ENCODE results near the gene ZBTB18.
A peak's percentile ranks its signal among the peaks of the same experiment; 100 is the strongest.
"Not testable (repeated sequence)": the region's sequence is repeated elsewhere in the genome, so short reads cannot be mapped to it uniquely, and the experiment has no call there.

The ZBTB18 gene

DNA sequence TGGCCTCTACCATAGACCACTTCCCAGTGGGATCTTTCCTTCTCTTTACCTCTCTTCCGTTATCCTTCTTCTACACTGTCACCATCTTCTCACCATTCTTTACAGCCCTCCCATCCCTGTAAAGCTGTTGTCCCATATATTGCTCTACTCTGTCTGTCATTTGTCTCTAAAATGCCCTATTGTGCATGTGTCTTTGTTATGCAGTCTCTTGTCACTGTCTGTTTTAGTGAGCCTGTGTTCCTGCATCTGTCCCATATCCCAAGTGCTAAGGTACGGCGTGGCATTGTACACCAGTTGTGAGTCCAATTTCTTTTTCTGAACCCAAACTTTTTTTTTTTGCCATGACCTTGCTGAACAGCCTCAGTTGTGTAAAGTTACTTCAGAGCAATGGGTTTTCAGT is 8.8 kb upstream of the ZBTB18 start:
- no peak for DNase-seq

DNA sequence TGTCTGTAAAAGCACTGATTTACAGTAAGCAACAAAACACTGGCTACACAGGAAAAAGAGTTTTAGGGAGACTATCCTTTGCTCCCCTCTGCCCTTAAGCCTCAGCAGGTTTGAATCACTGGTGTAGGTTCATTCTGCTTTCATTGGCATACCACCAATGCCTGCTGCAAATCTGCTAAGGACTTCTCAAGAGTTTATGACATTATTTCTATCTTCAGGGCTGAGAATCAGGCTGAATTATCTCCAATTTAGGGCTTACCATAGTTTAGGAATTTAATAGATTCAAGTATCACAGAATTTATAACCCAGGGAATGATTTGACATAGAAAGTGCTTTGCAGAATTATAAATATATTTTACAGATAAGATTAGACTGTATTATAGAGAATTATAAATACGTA is 6.7 kb upstream of the ZBTB18 start:
- no peak for DNase-seq

DNA sequence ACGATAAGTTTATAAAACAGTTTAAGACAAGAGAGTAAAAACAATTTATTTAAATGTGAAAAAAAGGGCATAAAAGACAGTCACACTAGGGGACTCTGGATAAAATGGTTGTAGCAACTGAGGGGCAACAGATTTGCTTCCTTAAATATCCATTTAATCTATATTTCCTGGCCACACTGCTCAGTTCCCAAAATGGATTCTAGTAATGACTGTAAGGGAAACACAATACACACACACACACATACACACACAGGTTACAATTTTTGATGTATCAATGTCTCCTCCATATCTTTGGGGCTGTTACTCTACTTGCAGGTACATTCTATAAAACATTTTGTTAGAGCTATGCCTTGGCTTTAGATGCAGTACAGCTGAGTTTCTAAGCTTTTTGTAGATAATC is 4.8 kb upstream of the ZBTB18 start:
- DNase-seq, result not testable (repeated sequence)

DNA sequence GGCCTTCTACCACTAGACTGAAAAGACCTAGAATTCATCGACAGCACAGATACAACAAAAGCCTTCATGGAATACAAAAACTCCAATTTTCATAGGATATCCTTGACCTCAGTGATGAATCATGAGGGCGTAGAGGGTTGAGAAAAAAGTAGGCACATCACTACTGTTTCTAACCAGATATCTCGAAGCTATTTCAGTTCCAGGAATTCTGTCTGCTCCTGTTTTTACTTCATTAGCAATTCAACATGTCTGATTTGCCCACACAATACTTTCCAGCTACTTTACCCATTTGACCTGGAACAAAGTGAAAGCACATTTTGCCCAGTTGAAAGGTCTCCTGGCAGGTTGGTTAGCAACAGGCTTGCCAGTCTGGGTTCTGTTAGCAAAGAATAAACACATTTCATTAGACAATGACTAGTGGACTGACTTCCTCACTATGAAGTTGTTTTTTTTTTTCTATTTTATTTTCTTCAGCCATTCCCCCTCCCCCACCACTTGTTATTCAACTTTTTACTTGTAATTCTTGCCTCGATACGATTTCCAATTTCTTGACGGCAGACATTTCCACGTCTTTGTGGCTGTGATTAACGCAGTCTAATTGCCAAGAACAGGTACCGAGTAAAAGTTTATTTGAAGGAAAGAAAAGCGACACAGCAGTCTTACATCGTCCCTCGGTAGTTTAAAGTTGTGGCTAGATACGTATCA is 4.0 kb upstream of the ZBTB18 start:
- DNase-seq, result peak; percentile 21 to 56 (median 37)

DNA sequence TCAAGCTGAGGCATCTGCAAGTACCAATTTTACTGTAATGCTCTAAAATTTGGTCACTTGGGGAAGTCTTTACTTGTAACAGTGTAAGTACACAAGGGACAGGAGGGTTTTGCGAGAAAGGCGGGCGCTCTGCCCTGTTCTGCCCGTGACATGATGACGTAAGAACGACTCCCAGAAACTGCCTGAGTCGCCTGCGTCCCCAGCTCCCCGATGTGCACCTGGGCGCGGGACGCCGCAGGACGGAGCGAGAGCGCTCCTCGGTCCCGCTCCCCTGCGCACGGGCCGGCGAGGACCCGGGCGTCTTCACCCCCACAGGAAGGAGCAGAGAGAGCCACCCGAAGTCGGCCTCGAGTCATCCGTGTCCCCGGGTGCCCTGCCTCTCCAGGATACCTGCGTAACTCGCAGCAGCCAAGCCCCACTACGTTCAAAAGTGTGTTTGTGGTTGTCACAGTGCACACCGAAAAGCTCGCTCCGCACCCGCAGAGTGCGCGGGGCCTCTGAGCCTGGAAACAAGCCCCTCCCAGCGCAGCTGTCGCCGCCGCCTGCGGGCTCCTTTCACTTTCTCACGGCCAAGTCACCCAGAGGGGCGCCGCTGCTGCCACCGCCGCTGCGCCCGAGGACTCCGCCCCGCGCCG is 3.3 kb upstream of the ZBTB18 start:
- DNase-seq, result peak; percentile 52 to 65 (median 63)

DNA sequence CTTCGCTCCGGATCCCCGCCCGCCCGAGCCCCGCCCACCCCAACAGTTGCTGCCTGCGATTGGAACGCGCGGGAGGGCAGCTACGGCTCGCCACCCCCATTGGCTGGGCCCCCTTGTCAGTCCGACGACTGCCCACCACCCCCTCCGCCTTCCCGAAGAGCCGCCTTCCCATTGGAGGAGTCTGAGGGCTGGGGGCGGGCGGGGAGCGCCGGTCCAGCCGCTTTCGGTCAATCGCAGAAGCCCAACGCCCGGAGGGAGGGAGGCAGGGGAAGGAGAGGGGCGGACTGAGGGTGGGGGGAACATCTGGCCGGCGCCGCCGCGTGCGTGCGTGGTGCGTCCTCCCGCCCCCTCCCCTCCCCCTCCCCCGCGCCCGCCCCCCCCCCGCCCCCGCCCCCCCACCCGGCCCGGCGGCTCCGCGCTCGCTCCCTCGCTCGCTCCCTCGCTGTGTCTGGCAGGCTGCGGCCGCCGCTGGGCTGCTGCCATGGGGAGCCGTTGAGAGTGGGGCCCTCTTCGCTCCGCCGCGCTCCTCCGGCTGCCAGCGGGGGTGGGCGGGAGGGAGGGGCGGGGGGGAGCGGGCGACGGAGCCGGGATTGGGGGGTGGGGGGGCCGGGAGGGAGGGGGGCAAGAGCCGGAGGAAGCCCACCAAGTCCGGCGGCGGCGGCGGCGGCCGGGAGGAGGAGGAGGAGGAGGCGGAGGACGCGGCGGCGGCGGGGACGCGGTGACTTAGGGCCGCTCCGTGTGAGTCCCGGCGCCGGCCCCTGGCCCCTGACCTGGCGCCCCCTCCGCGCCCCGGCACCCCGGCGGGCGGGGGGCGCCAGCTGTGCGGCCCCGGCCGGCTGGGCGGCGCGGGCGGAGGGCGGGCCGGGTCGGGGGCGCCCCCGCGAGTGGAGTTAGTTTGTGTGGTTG is 2.6 kb upstream of the ZBTB18 start:
- peak; percentile 98 to 99 (median 99) for DNase-seq

DNA sequence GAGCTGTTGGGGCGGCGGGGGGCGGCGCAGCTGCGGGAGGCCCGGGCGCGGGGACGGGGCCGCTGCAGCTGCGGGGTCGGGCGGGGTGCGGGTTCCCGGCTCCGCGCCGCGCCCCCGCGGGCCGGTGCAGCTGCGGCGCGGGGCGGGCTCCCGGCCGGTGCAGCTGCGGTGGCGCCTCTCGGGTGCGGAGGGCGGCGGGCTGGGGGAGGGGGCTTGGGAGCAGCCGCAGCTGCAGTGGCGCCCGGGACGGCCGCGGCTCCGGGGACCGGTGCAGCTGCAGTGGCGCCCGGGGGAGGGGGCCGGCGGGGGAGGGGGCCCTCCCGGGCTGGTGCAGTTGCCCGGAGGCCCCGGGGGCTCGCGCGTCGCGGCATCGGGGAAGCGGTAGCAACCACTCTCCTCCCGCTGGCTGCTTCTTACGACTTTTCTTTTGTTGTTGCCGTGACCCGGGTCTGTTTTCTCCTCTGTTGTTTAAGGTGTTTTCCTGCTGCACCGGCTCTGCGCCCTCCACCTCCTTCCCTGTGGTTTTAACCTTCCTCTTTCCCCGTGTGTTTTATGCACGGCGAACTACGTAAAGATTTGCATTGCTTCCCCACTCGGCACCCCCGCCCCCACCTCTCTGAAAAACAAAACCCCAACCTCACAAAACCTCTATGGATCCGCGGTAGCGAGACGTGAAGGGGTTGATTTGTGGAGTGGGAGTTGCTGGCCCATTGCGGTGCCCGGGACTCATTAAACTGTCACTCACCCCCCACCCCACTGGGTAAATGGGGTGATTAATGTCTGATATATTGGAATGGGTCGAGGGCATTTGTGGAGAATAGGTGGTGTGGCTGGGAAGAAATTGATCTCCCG is 1.7 kb upstream of the ZBTB18 start:
- DNase-seq, result peak in 2 of 3 donors; percentile 14 to 36

DNA sequence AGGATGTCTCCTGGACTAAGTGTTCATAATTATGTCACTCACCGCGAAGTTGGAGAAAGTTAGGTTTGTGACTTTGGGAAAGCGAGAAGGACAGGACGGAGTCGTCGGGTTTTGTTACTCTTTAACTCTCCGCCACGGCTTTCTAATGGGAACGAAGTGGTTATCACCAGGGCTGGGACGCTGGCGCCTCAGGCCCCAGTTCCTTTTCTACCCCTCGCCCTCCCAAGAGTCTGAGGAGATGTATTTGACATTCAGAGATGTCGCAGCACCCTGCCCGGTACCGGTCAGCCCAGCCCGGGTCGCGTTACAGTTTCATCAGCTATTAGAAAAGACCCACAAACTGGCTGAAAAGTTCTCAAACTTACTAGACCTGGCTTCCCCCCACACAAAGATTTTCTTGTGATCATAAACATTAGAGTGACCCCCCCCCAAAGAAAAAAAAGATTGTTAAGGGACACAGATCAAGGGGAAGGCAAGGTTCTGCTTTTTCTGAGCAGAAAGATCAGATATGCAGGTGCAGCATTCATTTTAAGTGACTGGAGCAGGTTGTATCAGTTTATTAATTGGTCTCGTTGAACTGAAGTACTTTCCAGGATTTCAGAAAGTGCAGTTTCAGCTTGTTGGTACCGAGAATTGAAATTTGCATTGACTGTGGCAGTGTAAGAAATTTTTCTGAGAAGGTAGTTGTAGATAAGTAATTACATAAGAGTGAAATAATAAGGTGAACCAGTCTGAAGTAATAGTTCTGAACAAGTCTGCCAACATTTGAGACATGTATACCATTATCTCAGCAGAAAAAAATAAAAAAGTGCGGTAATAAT is 859 bp upstream of the ZBTB18 start:
- DNase-seq, result peak in 2 of 3 donors; percentile 35 to 41

DNA sequence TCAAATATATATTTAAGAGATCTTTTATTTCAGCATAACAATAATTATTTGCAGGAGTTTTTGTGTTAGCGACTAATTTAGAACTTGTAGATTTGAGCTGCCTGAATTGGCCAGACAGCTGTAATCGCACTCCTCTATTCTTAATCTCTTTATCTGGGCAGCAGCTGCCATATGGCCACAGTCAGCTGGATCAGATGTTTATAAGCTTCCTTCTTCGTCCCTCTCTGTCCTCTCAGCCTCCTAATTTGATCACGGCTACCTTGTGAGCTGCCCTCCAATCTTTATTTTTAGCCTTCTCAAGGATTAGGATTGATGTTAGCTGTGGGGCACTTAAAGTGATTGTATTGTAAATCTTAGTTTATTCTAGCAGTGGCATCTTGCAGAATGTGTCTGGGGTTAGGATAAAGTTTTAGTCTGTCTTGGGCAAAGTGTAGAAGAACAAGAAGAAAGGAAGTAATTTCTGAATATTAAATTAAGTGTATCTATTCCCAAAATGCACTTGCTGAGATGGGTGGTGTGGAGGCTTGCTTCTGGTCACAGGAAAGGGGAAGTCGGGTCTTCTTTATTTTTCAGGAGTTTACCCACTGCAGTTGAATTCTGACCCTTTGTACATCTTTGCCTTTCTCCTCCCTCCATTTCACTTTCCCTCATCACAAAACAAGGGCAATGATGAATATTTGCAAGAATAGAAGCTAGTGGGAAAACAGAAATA is 1.1 kb downstream of the ZBTB18 start:
- DNase-seq, result peak in 1 of 3 donors; percentile 34

DNA sequence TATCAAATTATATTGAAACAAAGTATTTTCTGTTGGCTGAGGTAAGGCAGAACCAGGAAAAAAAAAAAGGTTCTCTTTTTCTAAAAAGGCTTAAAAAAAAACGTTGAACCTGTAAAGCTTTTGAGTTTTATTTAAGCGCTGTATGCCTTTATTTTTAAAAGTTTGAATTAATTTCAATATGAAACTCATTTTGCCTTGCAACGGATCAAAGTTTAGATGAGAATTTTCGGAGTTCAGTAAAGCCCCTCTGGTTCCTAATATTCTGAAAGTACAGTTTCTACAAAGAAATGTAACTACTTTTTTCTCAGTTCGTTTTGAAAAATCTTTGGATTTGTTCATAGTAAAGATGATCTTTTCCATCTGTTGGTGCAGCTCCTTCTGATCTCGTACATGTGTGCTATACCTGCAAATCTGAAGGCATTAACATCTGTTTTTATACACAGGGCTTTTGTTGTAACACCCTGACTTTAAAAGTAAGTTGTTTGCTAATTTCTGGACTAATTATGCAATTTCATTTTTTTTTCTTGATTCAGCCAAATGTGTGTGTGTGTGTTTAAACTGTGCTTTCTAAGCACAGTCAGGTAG is 1.7 kb downstream of the ZBTB18 start:
- DNase-seq, result no peak

DNA sequence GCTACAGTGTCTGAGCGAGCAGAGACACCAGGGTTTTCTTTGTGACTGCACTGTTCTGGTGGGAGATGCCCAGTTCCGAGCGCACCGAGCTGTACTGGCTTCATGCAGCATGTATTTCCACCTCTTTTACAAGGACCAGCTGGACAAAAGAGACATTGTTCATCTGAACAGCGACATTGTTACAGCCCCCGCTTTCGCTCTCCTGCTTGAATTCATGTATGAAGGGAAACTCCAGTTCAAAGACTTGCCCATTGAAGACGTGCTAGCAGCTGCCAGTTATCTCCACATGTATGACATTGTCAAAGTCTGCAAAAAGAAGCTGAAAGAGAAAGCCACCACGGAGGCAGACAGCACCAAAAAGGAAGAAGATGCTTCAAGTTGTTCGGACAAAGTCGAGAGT is 2.7 kb downstream of the ZBTB18 start:
- no peak for DNase-seq

DNA sequence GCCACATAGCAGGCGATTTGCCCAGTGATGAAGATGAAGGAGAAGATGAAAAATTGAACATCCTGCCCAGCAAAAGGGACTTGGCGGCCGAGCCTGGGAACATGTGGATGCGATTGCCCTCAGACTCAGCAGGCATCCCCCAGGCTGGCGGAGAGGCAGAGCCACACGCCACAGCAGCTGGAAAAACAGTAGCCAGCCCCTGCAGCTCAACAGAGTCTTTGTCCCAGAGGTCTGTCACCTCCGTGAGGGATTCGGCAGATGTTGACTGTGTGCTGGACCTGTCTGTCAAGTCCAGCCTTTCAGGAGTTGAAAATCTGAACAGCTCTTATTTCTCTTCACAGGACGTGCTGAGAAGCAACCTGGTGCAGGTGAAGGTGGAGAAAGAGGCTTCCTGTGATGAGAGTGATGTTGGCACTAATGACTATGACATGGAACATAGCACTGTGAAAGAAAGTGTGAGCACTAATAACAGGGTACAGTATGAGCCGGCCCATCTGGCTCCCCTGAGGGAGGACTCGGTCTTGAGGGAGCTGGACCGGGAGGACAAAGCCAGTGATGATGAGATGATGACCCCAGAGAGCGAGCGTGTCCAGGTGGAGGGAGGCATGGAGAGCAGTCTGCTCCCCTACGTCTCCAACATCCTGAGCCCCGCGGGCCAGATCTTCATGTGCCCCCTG is 3.3 kb downstream of the ZBTB18 start:
- DNase-seq, result no peak

DNA sequence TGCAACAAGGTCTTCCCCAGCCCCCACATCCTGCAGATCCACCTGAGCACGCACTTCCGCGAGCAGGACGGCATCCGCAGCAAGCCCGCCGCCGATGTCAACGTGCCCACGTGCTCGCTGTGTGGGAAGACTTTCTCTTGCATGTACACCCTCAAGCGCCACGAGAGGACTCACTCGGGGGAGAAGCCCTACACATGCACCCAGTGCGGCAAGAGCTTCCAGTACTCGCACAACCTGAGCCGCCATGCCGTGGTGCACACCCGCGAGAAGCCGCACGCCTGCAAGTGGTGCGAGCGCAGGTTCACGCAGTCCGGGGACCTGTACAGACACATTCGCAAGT is 3.8 kb downstream of the ZBTB18 start:
- DNase-seq, result no peak

DNA sequence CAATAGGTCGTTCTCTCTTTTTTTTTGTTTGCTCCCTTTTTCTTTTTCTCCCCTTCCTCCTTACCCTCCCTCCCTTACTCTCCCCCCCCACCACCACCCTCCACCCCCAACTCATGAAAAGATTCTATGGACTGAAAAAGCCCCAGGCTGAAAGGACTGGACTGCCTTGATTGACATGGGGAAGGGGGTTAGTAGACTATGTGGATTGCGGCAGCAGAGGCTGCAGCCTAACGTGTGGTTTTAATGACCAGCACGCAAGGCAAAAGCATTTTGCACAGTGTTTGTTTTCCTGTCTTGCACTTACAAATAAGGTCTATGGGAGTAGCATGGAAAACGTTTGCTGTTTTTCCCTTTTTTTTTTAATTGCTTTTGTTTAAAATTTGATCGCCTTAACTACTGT is 5.5 kb downstream of the ZBTB18 start:
- DNase-seq, result no peak

DNA sequence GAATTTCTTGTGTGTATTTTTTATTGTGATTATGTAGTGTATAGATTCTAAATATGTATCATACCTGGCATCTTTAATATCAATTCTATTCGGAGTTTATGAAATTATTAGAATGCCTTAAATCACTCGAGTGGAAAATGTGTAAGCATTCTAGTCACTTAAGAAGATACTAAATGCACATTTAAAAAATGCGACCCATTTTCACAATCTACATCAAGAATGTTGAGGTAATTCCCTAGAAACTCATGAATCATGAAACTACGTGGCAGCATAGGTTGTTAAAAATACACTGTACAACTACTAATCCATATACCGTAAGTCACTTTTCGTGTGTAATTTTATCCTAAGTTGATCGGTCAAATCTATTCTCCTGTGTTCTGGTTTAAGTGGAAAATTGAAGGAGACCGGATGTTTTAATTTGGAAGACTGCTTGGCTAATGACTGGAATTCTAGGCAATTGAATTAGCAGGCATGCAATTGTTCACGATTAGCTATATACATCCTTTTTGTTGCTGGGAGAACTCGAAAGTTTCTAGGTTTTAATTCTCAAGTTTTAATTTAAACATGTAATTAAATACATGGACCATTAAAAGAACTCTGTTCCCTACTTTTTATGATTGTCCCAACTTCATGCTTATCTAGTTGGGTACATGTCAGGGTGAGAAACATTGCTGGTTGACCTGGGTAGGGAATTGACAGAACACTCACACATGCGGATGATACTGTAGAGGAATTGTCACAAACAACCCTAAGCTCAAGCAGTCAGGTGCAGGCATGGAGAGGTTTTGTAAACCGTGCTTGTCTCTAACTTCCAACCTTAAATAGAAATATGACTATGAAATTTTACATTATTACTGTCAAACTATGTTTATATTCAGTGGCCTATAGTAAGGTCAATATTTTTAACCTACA is 6.6 kb downstream of the ZBTB18 start:
- DNase-seq, result no peak

DNA sequence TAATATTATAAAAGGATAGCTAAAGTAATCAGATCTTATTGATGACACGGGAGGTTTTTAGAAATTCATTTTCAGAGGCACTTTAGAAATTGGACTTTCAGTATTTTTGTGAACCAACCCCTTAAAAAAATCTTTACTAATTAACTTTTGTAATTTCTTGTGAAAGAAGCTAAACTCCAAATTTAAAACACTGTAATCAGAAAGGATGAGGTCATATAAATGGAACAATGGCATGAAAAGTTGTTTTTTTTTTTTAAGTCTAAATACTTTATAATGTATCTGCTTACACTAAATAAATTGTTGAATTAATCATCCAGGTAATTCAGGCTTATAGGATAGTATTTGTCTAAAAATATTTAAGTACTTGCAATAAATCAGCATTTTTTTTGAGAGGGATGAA is 9.0 kb downstream of the ZBTB18 start:
- no peak for DNase-seq

DNA sequence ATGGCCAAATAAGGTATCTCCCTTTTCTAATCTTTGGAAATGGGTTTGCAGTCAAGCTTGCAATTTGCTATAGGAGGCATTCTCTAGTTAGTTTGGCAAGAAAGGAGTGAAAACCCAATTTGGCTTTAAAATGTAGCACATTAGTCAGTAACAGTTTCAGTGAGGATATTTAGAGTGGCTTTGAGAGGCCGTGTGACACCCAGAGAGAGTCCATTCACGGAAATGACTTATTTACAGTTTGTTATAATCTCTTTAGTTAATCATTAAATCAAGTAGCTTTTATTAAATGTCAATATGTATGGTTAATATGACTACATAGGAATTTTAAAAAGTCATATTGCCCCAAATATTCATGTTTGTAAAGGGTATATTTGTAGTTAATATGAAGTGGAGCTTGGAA is 9.6 kb downstream of the ZBTB18 start:
- DNase-seq, result no peak

DNA sequence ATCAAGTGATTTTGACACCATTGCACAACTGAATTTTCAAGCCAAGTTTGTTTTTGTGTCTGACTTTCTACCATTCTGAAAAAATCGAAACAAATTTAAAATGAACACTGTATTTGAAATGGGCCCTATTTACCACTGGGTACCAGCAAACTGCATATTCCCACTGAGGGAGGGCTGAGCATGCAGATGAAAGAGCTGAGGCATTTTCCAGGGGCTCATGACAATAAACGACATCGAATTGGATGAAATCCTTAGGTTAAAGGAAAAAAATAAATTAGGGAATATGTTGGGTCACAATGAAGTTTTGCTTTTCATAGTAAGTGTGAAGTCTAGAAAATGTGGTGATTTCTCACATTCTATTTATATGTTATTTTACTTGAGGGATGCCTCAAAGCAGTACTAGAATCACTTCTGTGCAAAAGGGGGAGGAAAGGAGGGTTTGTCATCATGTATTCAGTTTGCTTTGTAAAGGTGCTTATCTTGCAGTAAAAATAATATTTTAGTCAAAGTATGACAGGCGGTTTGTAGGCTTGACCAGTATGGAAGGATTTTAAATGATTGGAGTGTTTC is 11.2 kb downstream of the ZBTB18 start:
- DNase-seq, result no peak

DNA sequence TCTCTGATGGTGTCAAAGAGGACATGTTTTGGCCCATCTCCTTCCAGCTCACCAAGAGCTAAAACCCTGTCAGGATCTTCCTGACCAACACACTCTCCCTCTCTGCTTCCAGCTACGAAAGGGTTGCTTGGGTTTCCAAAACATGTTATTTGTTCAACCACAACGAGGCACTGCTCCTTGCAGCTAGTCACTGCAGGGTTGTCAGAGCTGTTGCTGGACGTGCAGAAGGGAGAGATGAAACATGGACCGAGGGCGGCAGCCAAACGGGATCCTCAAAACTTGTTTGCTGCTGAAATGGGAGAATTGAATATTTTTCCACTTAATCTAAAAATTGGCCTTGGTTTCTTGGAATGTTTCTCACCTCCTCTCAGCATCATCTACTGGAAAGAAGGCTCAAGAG is 12.4 kb downstream of the ZBTB18 start:
- DNase-seq, result no peak
